COLO668 (cell line): ENCODE measurements around the gene CAPS.
A peak's percentile ranks its signal among the peaks of the same experiment; 100 is the strongest.

Experiments used
- DNase-seq: peaks from one replicate; lab custom pipeline; 2025; ENCODE audit not compliant: unreplicated experiment; lab: John Stamatoyannopoulos, UW

Gene CAPS

GRCh38 chr19:5933391-5934068 is 19.5 kb downstream of the CAPS start:
- DNase-seq = no peak

- DNase-seq = no peak
Observed at GRCh38 chr19:5934069-5934401, 20.0 kb downstream of the CAPS start.

- DNase-seq = no peak
Observed at GRCh38 chr19:5934774-5935472, 20.9 kb downstream of the CAPS start.

GRCh38 chr19:5935473-5936291 is 21.6 kb downstream of the CAPS start:
- DNase-seq = no peak

- peak; percentile 37 for DNase-seq
Observed at GRCh38 chr19:5936292-5936592, 22.2 kb downstream of the CAPS start.

GRCh38 chr19:5937550-5937949 is 23.5 kb downstream of the CAPS start:
- DNase-seq = no peak

- no peak for DNase-seq
Observed at GRCh38 chr19:5940260-5941208, 26.5 kb downstream of the CAPS start.

GRCh38 chr19:5941673-5942072 is 27.6 kb downstream of the CAPS start:
- no peak for DNase-seq

- DNase-seq = no peak
Observed at GRCh38 chr19:5943045-5943444, 29.0 kb downstream of the CAPS start.

GRCh38 chr19:5943623-5944022 is 29.6 kb downstream of the CAPS start:
- no peak for DNase-seq

GRCh38 chr19:5947435-5947834 is 33.4 kb downstream of the CAPS start:
- DNase-seq = no peak

GRCh38 chr19:5948752-5949564 is 34.9 kb downstream of the CAPS start:
- DNase-seq = no peak

GRCh38 chr19:5949792-5950305 is 35.8 kb downstream of the CAPS start:
- peak; percentile 77 for DNase-seq

- no peak for DNase-seq
Observed at GRCh38 chr19:5950741-5951140, 36.7 kb downstream of the CAPS start.

- peak; percentile 43 for DNase-seq
Observed at GRCh38 chr19:5951338-5951861, 37.3 kb downstream of the CAPS start.

GRCh38 chr19:5952193-5953029 is 38.4 kb downstream of the CAPS start:
- DNase-seq = peak; percentile 41

GRCh38 chr19:5953030-5953589 is 39.1 kb downstream of the CAPS start:
- no peak for DNase-seq

GRCh38 chr19:5953680-5954213 is 39.7 kb downstream of the CAPS start:
- DNase-seq = no peak
